ENCODE results near the gene GPR150. TPM values are rescaled to one million over a fixed set of nuclear protein-coding genes. Genes with fewer than 3 reads are reported as not detected.

The GPR150 gene
- total and polyA plus RNA-seq, 4 donors = 0.08 to 0.34 (median 0.27) TPM

DNA sequence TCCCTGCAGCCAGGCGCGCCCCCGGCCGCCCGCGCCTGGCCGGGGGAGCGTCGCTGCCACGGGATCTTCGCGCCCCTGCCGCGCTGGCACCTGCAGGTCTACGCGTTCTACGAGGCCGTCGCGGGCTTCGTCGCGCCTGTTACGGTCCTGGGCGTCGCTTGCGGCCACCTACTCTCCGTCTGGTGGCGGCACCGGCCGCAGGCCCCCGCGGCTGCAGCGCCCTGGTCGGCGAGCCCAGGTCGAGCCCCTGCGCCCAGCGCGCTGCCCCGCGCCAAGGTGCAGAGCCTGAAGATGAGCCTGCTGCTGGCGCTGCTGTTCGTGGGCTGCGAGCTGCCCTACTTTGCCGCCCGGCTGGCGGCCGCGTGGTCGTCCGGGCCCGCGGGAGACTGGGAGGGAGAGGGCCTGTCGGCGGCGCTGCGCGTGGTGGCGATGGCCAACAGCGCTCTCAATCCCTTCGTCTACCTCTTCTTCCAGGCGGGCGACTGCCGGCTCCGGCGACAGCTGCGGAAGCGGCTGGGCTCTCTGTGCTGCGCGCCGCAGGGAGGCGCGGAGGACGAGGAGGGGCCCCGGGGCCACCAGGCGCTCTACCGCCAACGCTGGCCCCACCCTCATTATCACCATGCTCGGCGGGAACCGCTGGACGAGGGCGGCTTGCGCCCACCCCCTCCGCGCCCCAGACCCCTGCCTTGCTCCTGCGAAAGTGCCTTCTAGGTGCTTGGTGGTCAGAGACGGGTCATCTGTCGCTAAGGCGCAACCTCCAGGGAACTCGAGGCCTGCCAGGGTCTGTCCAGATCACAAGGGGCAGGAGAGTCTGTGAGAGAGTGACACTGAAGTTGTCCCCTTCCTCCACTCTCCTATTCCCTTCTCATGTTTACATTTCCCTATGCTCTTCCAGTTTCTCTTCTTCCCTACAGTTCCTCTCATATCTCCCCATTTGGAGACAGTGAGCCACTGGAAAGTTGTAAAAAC lies 1.3 kb downstream of the GPR150 start:
- TF ChIP-seq, protein P1, sequence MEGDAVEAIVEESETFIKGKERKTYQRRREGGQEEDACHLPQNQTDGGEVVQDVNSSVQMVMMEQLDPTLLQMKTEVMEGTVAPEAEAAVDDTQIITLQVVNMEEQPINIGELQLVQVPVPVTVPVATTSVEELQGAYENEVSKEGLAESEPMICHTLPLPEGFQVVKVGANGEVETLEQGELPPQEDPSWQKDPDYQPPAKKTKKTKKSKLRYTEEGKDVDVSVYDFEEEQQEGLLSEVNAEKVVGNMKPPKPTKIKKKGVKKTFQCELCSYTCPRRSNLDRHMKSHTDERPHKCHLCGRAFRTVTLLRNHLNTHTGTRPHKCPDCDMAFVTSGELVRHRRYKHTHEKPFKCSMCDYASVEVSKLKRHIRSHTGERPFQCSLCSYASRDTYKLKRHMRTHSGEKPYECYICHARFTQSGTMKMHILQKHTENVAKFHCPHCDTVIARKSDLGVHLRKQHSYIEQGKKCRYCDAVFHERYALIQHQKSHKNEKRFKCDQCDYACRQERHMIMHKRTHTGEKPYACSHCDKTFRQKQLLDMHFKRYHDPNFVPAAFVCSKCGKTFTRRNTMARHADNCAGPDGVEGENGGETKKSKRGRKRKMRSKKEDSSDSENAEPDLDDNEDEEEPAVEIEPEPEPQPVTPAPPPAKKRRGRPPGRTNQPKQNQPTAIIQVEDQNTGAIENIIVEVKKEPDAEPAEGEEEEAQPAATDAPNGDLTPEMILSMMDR (IDR thresholded peaks at IDR 0.05; ENCODE audit: control extremely low read depth, extremely low read depth) = no peak
- WGBS, 2 donors = 3 to 4% methylated on average over 59 to 92 of the region's 92 CpGs
- Histone ChIP-seq H3K27me3 (ENCODE audit: control insufficient read depth in 3 of 3, insufficient read depth in 3 of 3, low read length in 2 of 3) (peaks cover 0 to 40% (median 33%) of the 10 kb centered on the region in 3 donors), H3K27ac (ENCODE audit: low read depth in 1 of 2, low read length in 1 of 2) (peak overlapping the region in 1 of 2 donors; percentile 62), H3K36me3 (ENCODE audit: control insufficient read depth in 4 of 4, insufficient read depth in 4 of 4, low read length in 4 of 4) (no peaks in the 10 kb centered on the region), H3K4me1 (ENCODE audit: control insufficient read depth in 5 of 5, insufficient read depth in 5 of 5, low read length in 5 of 5) (peaks cover 0 to 17% (median 5%) of the 10 kb centered on the region in 5 donors), H3K4me3 (peak overlapping the region; percentile 42), H3K9me3 (ENCODE audit: control insufficient read depth in 4 of 4, insufficient read depth in 3 of 4, low read length in 3 of 4) (no peaks in the 10 kb centered on the region), H3K9ac (ENCODE audit: insufficient read depth in 1 of 2, low read length in 2 of 2) (no peak overlapping the region)
- peak; percentile 30 for ATAC-seq (ENCODE audit: insufficient read depth, low FRiP score)
- peak; percentile 9 to 42 (median 39) for DNase-seq

DNA sequence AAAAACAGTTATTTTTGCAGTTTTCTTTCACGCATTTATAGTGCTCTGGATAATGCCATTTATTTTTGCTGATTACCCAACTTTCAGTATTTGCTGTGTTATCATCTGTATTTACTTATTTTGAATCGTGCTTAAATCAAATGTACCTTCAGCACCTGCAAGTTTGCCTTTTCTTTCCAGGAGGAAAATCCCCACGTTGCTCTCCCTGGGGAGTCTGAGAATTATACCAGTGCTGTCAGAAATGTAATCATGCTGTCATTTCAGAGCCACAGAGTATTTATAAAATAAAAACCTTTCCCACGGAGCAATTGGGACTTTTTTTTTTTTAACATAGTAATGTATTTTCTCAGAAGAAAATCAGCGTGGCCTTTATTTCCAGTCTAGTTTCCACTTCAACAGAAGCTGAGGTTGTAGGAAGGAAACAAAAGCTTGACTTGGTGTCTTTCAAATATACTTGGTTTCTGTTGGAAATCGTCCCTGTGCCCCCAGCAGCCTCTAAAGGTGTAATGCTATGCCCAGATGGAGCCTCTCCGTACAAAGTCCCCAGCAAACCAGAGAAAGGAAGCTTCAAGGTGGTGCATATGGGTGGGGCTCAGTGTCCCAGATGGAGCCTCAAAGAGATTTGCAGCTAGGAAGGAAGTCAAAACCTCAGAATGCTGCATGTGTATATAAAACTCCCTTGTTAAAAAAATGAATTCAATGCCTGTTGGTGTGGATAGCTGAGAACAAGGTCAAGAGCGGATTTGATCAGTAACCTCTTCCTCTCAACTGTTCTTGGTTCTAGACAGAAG lies 2.1 kb downstream of the GPR150 start:
- DNase-seq = peak in 1 of 3 donors; percentile 3
- no peaks in the 10 kb centered on the region for H3K36me3 ChIP-seq (ENCODE audit: control insufficient read depth in 4 of 4, insufficient read depth in 4 of 4, low read length in 4 of 4)
- TF ChIP-seq, protein P1 (IDR thresholded peaks at IDR 0.05; ENCODE audit: control extremely low read depth, extremely low read depth) = no peak
- H3K27ac ChIP-seq (ENCODE audit: low read depth in 1 of 2, low read length in 1 of 2) = no peak overlapping the region
- H3K4me3 ChIP-seq = no peak overlapping the region
- peaks cover 0 to 38% (median 33%) of the 10 kb centered on the region in 3 donors for H3K27me3 ChIP-seq (ENCODE audit: control insufficient read depth in 3 of 3, insufficient read depth in 3 of 3, low read length in 2 of 3)
- 28 to 51% methylated on average over 8 of the region's 8 CpGs for whole genome bisulfite sequencing, 2 donors
- H3K9ac ChIP-seq (ENCODE audit: insufficient read depth in 1 of 2, low read length in 2 of 2) = no peak overlapping the region
- no peaks in the 10 kb centered on the region for H3K9me3 ChIP-seq (ENCODE audit: control insufficient read depth in 4 of 4, insufficient read depth in 3 of 4, low read length in 3 of 4)
- peaks cover 0 to 17% (median 5%) of the 10 kb centered on the region in 5 donors for H3K4me1 ChIP-seq (ENCODE audit: control insufficient read depth in 5 of 5, insufficient read depth in 5 of 5, low read length in 5 of 5)
- ATAC-seq (ENCODE audit: insufficient read depth, low FRiP score) = no peak

DNA sequence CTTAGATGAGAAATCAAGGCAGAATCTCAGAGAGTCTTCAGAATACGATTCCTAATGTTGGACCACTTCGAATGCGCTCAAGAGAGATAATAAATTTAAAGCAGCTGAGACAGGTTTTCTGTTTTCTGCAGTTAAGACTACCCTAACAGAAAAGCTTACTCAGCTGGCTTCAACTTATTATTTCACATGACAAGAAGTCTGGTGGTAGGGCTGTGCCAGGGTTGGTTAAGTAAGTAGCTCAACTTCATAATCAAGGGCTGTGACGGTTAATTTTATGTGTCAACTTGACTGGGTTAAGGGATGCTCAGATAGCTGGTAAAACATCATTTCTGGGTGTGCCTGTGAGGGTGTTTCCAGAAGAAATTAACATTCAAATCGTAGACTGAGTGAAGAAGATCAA lies 3.8 kb downstream of the GPR150 start:
- 97 to 98% methylated on average over 5 of the region's 5 CpGs for WGBS, 2 donors
- DNase-seq = no peak
- H3K9me3 ChIP-seq (ENCODE audit: control insufficient read depth in 4 of 4, insufficient read depth in 3 of 4, low read length in 3 of 4) = no peaks in the 10 kb centered on the region

More for the DNA sequence above, 3.8 kb downstream of the GPR150 start:
- TF ChIP-seq, protein P1 (IDR thresholded peaks at IDR 0.05; ENCODE audit: control extremely low read depth, extremely low read depth) = no peak
- ATAC-seq (ENCODE audit: insufficient read depth, low FRiP score) = no peak
- H3K4me1 ChIP-seq (ENCODE audit: control insufficient read depth in 5 of 5, insufficient read depth in 5 of 5, low read length in 5 of 5) = peaks cover 0 to 17% (median 5%) of the 10 kb centered on the region in 5 donors
- H3K36me3 ChIP-seq (ENCODE audit: control insufficient read depth in 4 of 4, insufficient read depth in 4 of 4, low read length in 4 of 4) = no peaks in the 10 kb centered on the region
- H3K27ac ChIP-seq (ENCODE audit: low read depth in 1 of 2, low read length in 1 of 2) = no peak overlapping the region
- H3K9ac ChIP-seq (ENCODE audit: insufficient read depth in 1 of 2, low read length in 2 of 2) = no peak overlapping the region
- peaks cover 0 to 32% (median 29%) of the 10 kb centered on the region in 3 donors for H3K27me3 ChIP-seq (ENCODE audit: control insufficient read depth in 3 of 3, insufficient read depth in 3 of 3, low read length in 2 of 3)
- no peak overlapping the region for H3K4me3 ChIP-seq
